HEK293T (cell line): ENCODE results near the gene IER5.

Source experiments
- CTCF ChIA-PET: fragments of 350-600 bp; formaldehyde crosslinking; extraction: SDS; loops from one replicate; lab custom pipeline; 2021; ENCODE audit warnings: antibody characterized with exemption, inconsistent platforms; lab: Yijun Ruan, JAX
- POLR2A ChIA-PET: fragments of 350-600 bp; formaldehyde crosslinking; extraction: SDS; loops from one replicate; lab custom pipeline; 2020; ENCODE audit warnings: antibody characterized with exemption, inconsistent platforms; lab: Yijun Ruan, JAX
- DNase-seq: peaks from one replicate; pipeline ENCODE4 v3.0.0; 2012; ENCODE audit warnings: mixed read lengths; ENCODE audit errors: extremely low spot score
- ARNT ChIP-seq: fragments of 450-650 bp; IDR thresholded peaks from 2 replicates; pipeline ENCODE4 v1.6.1; 2017; ENCODE audit warnings: mild to moderate bottlenecking
- BHLHE40 ChIP-seq: fragments of 450-650 bp; IDR thresholded peaks from 2 replicates; pipeline ENCODE4 v1.6.1; 2016; ENCODE audit warnings: mild to moderate bottlenecking, moderate library complexity, borderline replicate concordance
- CTBP1 ChIP-seq: fragments of 450-650 bp; IDR thresholded peaks from 2 replicates; pipeline ENCODE4 v1.6.1; 2016; ENCODE audit warnings: borderline replicate concordance
- ELF4 ChIP-seq: fragments of 450-650 bp; IDR thresholded peaks from 2 replicates; pipeline ENCODE4 v1.6.1; 2017; ENCODE audit warnings: antibody characterized with exemption
- FOXA1 ChIP-seq: fragments of 450-650 bp; IDR thresholded peaks from 2 replicates; pipeline ENCODE4 v1.6.1; 2016; ENCODE audit warnings: mild to moderate bottlenecking
- FOXK2 ChIP-seq: fragments of 450-650 bp; IDR thresholded peaks from 2 replicates; pipeline ENCODE4 v1.6.1; 2016; ENCODE audit warnings: mild to moderate bottlenecking
- FOXM1 ChIP-seq: fragments of 450-650 bp; IDR thresholded peaks from 2 replicates; pipeline ENCODE4 v1.6.1; 2017; ENCODE audit warnings: mild to moderate bottlenecking, borderline replicate concordance
- HDGF ChIP-seq: fragments of 450-650 bp; IDR thresholded peaks from 2 replicates; pipeline ENCODE4 v1.6.1; 2017; ENCODE audit warnings: antibody characterized with exemption, borderline replicate concordance
- L3MBTL2 ChIP-seq: fragments of 450-650 bp; conservative IDR thresholded peaks from 2 replicates; pipeline ENCODE4 v1.6.1; 2016; ENCODE audit warnings: mild to moderate bottlenecking
- LEF1 ChIP-seq: fragments of 450-650 bp; IDR thresholded peaks from 2 replicates; pipeline ENCODE4 v1.6.1; 2017; ENCODE audit warnings: mild to moderate bottlenecking, borderline replicate concordance
- NFRKB ChIP-seq: fragments of 450-650 bp; IDR thresholded peaks from 2 replicates; pipeline ENCODE4 v1.6.1; 2016; ENCODE audit warnings: mild to moderate bottlenecking, moderate library complexity
- PKNOX1 ChIP-seq: fragments of 450-650 bp; IDR thresholded peaks from 2 replicates; pipeline ENCODE4 v1.6.1; 2016
- SP1 ChIP-seq: fragments of 450-650 bp; IDR thresholded peaks from 2 replicates; pipeline ENCODE4 v1.6.1; 2017
- SUZ12 ChIP-seq: fragments of 450-650 bp; IDR thresholded peaks from 2 replicates; pipeline ENCODE4 v1.6.1; 2016; ENCODE audit warnings: mild to moderate bottlenecking
- TARDBP ChIP-seq: fragments of 450-650 bp; IDR thresholded peaks from 2 replicates; pipeline ENCODE4 v1.6.1; 2016
- ZNF384 ChIP-seq: fragments of 450-650 bp; IDR thresholded peaks from 2 replicates; pipeline ENCODE4 v1.6.1; 2016

The IER5 gene

GRCh38 chr1:181075766-181076350 lies 12.6 kb upstream of the IER5 start:
- no peak for DNase-seq
- POLR2A ChIA-PET: no interaction called here
- TF ChIP-seq BHLHE40 (no peak), ARNT (no peak), SP1 (no peak), LEF1 (no peak), ELF4 (no peak), FOXM1 (no peak), L3MBTL2 (no peak), ZNF384 (no peak), TARDBP (no peak), NFRKB (no peak), FOXK2 (no peak), CTBP1 (no peak), FOXA1 (no peak), HDGF (no peak), SUZ12 (no peak), PKNOX1 (no peak)
- CTCF ChIA-PET: interaction anchor here (1.1 kb wide), 1 partner anchor 13 kb away, joined by 3 read pairs; no protein-coding TSS in a partner anchor

- ChIA-PET POLR2A (no interaction called here), CTCF (no interaction called here)
- no peak for TF ChIP-seq HDGF
- no peak for TF ChIP-seq L3MBTL2
- TF ChIP-seq FOXK2: no peak
- no peak for TF ChIP-seq ZNF384
- TF ChIP-seq NFRKB: no peak
- no peak for TF ChIP-seq ELF4
- TF ChIP-seq SUZ12: no peak
- TF ChIP-seq LEF1: no peak
- TF ChIP-seq FOXM1: no peak
- no peak for TF ChIP-seq BHLHE40
- TF ChIP-seq FOXA1: no peak
- TF ChIP-seq SP1: no peak
- TF ChIP-seq PKNOX1: no peak
- TF ChIP-seq CTBP1: no peak
- TF ChIP-seq TARDBP: no peak
- no peak for TF ChIP-seq ARNT
- DNase-seq: no peak
Measured at GRCh38 chr1:181076852-181077251, 11.6 kb upstream of the IER5 start.

- POLR2A ChIA-PET: no interaction called here
- DNase-seq: no peak
- CTCF ChIA-PET: no interaction called here
- TF ChIP-seq ELF4: no peak
- TF ChIP-seq SUZ12: no peak
- TF ChIP-seq FOXK2: no peak
- no peak for TF ChIP-seq NFRKB
- no peak for TF ChIP-seq TARDBP
- no peak for TF ChIP-seq L3MBTL2
- TF ChIP-seq SP1: no peak
- TF ChIP-seq FOXA1: no peak
- no peak for TF ChIP-seq ZNF384
- no peak for TF ChIP-seq ARNT
- no peak for TF ChIP-seq FOXM1
- TF ChIP-seq PKNOX1: no peak
- TF ChIP-seq CTBP1: no peak
- TF ChIP-seq BHLHE40: no peak
- TF ChIP-seq HDGF: no peak
Measured at GRCh38 chr1:181077576-181078242, 10.8 kb upstream of the IER5 start.

- no peak for DNase-seq
- TF ChIP-seq L3MBTL2 (no peak), ZNF384 (no peak), FOXA1 (no peak), ELF4 (no peak), ARNT (no peak), BHLHE40 (no peak), TARDBP (no peak), SUZ12 (no peak), NFRKB (no peak), CTBP1 (no peak), LEF1 (no peak)
- CTCF ChIA-PET: interaction anchor here (0.6 to 0.9 kb wide), 3 partner anchors 11 to 62 kb away, joined by 3 read pairs; no protein-coding TSS in a partner anchor
- POLR2A ChIA-PET: interaction anchor here (1.6 kb wide), 1 partner anchor 10 kb away, joined by 4 read pairs; no protein-coding TSS in a partner anchor
Measured at GRCh38 chr1:181079382-181079781, 9.1 kb upstream of the IER5 start.

- DNase-seq: no peak
- ChIA-PET POLR2A (interaction anchor here (1.6 kb wide), 1 partner anchor 9 kb away, joined by 4 read pairs; no protein-coding TSS in a partner anchor), CTCF (interaction anchor here (0.6 to 0.9 kb wide), 3 partner anchors 11 to 62 kb away, joined by 3 read pairs; partner anchors contain the start of gene STX6)
- TF ChIP-seq LEF1: no peak
- no peak for TF ChIP-seq BHLHE40
- no peak for TF ChIP-seq FOXK2
- TF ChIP-seq PKNOX1: no peak
- TF ChIP-seq NFRKB: no peak
- no peak for TF ChIP-seq ELF4
- TF ChIP-seq ARNT: no peak
- TF ChIP-seq FOXM1: no peak
- no peak for TF ChIP-seq SUZ12
- TF ChIP-seq TARDBP: no peak
- no peak for TF ChIP-seq FOXA1
- TF ChIP-seq CTBP1: no peak
- TF ChIP-seq HDGF: no peak
Measured at GRCh38 chr1:181079920-181080319, 8.6 kb upstream of the IER5 start.
